ENCODE measurements around the gene NOX4.

DNA sequence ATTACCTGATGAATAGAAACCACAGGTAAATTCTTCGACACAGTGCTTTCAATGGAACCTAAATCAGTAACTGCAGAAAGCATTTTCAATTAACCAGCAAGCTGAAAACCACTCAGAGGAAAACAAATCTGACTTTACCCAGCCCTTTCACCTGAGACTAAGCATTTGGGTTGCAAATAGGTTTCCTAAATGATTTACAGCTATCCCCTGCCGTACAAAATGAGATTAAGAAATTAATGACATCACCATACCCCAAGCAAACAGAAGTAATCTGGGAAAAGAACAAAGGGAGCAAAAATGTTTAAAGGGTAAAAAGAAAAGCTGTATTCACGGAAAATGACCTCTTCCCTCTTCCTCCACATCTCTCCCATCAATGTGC, 584 bp downstream of the NOX4 start:
- no peak for TF ChIP-seq EZH2 (IDR thresholded peaks at IDR 0.05; ENCODE audit: borderline replicate concordance, control insufficient read depth, low read depth, low read length)
- TF ChIP-seq, protein P1, sequence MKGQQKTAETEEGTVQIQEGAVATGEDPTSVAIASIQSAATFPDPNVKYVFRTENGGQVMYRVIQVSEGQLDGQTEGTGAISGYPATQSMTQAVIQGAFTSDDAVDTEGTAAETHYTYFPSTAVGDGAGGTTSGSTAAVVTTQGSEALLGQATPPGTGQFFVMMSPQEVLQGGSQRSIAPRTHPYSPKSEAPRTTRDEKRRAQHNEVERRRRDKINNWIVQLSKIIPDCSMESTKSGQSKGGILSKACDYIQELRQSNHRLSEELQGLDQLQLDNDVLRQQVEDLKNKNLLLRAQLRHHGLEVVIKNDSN (IDR thresholded peaks at IDR 0.05; ENCODE audit: borderline replicate concordance, extremely low read length, insufficient read depth, low read depth, low read length) = no peak
- TF ChIP-seq, protein P2, sequence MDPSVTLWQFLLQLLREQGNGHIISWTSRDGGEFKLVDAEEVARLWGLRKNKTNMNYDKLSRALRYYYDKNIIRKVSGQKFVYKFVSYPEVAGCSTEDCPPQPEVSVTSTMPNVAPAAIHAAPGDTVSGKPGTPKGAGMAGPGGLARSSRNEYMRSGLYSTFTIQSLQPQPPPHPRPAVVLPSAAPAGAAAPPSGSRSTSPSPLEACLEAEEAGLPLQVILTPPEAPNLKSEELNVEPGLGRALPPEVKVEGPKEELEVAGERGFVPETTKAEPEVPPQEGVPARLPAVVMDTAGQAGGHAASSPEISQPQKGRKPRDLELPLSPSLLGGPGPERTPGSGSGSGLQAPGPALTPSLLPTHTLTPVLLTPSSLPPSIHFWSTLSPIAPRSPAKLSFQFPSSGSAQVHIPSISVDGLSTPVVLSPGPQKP (IDR thresholded peaks at IDR 0.05; ENCODE audit: low read depth, low read length) = no peak
- TF ChIP-seq, protein P3, sequence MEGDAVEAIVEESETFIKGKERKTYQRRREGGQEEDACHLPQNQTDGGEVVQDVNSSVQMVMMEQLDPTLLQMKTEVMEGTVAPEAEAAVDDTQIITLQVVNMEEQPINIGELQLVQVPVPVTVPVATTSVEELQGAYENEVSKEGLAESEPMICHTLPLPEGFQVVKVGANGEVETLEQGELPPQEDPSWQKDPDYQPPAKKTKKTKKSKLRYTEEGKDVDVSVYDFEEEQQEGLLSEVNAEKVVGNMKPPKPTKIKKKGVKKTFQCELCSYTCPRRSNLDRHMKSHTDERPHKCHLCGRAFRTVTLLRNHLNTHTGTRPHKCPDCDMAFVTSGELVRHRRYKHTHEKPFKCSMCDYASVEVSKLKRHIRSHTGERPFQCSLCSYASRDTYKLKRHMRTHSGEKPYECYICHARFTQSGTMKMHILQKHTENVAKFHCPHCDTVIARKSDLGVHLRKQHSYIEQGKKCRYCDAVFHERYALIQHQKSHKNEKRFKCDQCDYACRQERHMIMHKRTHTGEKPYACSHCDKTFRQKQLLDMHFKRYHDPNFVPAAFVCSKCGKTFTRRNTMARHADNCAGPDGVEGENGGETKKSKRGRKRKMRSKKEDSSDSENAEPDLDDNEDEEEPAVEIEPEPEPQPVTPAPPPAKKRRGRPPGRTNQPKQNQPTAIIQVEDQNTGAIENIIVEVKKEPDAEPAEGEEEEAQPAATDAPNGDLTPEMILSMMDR (IDR thresholded peaks at IDR 0.05 in 2 of 3, conservative IDR thresholded peaks at IDR 0.05 in 1 of 3; ENCODE audit: control insufficient read depth in 2 of 3, extremely low read depth in 1 of 3, insufficient read depth in 1 of 3, low read depth in 3 of 3, low read length in 3 of 3) = no peak
- TF ChIP-seq, protein P4, sequence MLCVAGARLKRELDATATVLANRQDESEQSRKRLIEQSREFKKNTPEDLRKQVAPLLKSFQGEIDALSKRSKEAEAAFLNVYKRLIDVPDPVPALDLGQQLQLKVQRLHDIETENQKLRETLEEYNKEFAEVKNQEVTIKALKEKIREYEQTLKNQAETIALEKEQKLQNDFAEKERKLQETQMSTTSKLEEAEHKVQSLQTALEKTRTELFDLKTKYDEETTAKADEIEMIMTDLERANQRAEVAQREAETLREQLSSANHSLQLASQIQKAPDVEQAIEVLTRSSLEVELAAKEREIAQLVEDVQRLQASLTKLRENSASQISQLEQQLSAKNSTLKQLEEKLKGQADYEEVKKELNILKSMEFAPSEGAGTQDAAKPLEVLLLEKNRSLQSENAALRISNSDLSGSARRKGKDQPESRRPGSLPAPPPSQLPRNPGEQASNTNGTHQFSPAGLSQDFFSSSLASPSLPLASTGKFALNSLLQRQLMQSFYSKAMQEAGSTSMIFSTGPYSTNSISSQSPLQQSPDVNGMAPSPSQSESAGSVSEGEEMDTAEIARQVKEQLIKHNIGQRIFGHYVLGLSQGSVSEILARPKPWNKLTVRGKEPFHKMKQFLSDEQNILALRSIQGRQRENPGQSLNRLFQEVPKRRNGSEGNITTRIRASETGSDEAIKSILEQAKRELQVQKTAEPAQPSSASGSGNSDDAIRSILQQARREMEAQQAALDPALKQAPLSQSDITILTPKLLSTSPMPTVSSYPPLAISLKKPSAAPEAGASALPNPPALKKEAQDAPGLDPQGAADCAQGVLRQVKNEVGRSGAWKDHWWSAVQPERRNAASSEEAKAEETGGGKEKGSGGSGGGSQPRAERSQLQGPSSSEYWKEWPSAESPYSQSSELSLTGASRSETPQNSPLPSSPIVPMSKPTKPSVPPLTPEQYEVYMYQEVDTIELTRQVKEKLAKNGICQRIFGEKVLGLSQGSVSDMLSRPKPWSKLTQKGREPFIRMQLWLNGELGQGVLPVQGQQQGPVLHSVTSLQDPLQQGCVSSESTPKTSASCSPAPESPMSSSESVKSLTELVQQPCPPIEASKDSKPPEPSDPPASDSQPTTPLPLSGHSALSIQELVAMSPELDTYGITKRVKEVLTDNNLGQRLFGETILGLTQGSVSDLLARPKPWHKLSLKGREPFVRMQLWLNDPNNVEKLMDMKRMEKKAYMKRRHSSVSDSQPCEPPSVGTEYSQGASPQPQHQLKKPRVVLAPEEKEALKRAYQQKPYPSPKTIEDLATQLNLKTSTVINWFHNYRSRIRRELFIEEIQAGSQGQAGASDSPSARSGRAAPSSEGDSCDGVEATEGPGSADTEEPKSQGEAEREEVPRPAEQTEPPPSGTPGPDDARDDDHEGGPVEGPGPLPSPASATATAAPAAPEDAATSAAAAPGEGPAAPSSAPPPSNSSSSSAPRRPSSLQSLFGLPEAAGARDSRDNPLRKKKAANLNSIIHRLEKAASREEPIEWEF (IDR thresholded peaks at IDR 0.05; ENCODE audit: insufficient replicate concordance, low read depth, low read length) = no peak

Data from GM12878 (cell line).